A549 (cell line): Measurements from ENCODE around the gene PDCD4. TPM values are rescaled to one million over a fixed set of nuclear protein-coding genes. Genes with fewer than 3 reads are reported as not detected.

Experiments
- ATAC-seq, 2 experiments: fragments of 200-7000 bp in 1 of 2; fragments of >200 bp in 1 of 2; cut with Nextera tagmentation in 1 of 2; cut with Tn5 transposase in 1 of 2; 3 replicates each; pipeline versions ENCODE4 v1.8.0 to v1.9.1; 2018 to 2020; ENCODE audit warnings: mild to moderate bottlenecking in 1 of 2, moderate library complexity in 1 of 2
- CTCF ChIA-PET: fragments of 300-600 bp; sonication (Branson Sonifier 250); formaldehyde crosslinking; extraction: SDS; loops from one replicate; lab custom pipeline; 2021; ENCODE audit warnings: antibody characterized with exemption, inconsistent platforms; lab: Yijun Ruan, JAX
- POLR2A ChIA-PET: fragments of 350-600 bp; formaldehyde crosslinking; extraction: SDS; loops from one replicate; lab custom pipeline; 2021; ENCODE audit warnings: antibody characterized with exemption, inconsistent platforms; lab: Yijun Ruan, JAX
- DNase-seq, 2 experiments: peaks; one replicate each; pipeline versions ENCODE4 v3.0.0 to v3.0.0-alpha.2; 2011 to 2016; ENCODE audit warnings: low read depth in 1 of 2, low spot score in 1 of 2
- FAIRE-seq: peaks from 2 replicates; lab custom pipeline; 2011; peaks lifted over from hg19 to GRCh38; lab: Jason Lieb, UNC
- H3K27ac ChIP-seq, 2 experiments: fragments of >200 bp; sonication (Bioruptor Twin); formaldehyde crosslinking; 3 replicates each; pipeline ENCODE4 v1.5.1; 2016 to 2017
- H3K4me1 ChIP-seq: fragments of >200 bp; sonication (Bioruptor Twin); formaldehyde crosslinking; 3 replicates; pipeline ENCODE4 v1.6.1; 2016
- H3K4me2 ChIP-seq: fragments of >200 bp; sonication (Bioruptor Twin); formaldehyde crosslinking; 3 replicates; pipeline ENCODE4 v1.6.1; 2016
- H3K4me3 ChIP-seq: fragments of >200 bp; sonication (Bioruptor Twin); formaldehyde crosslinking; 3 replicates; pipeline ENCODE4 v1.5.1; 2016
- H3K9me3 ChIP-seq: fragments of >200 bp; sonication (Bioruptor Twin); formaldehyde crosslinking; 3 replicates; pipeline ENCODE4 v1.6.1; 2016
- ATOH8 ChIP-seq: fragments of 250-450 bp; sonication (Bioruptor Pico); IDR thresholded peaks from 2 replicates; pipeline ENCODE4 v1.5.0; 2020; ENCODE audit warnings: low read depth, mild to moderate bottlenecking, moderate library complexity
- BCL3 ChIP-seq: fragments of >200 bp; sonication (Bioruptor Twin); formaldehyde crosslinking; IDR thresholded peaks from 3 replicates; pipeline ENCODE4 v1.6.1; 2016
- CEBPB ChIP-seq, 2 experiments: fragments of >200 bp in 1 of 2; sonication (Bioruptor Twin) in 1 of 2; formaldehyde crosslinking in 1 of 2; IDR thresholded peaks; 2 replicates each; pipeline ENCODE4 v1.6.1; 2012 to 2016
- EHMT2 ChIP-seq: fragments of 200-600 bp; sonication (generic); IDR thresholded peaks from 2 replicates; pipeline ENCODE4 v1.6.1; 2016; ENCODE audit warnings: antibody characterized with exemption, low read depth, mild to moderate bottlenecking, moderate library complexity
- ELK1 ChIP-seq: fragments of 150-350 bp; IDR thresholded peaks from 2 replicates; pipeline ENCODE4 v1.6.1; 2014; ENCODE audit warnings: low read depth, mild to moderate bottlenecking, low read length
- FOSL2 ChIP-seq, 2 experiments: fragments of 450-650 bp in 1 of 2; fragments of >200 bp in 1 of 2; sonication (Bioruptor Twin) in 1 of 2; formaldehyde crosslinking; IDR thresholded peaks; 2 replicates each; pipeline versions ENCODE4 v1.5.0 to v1.6.1; 2016 to 2020; ENCODE audit warnings: mild to moderate bottlenecking in 1 of 2, moderate library complexity in 1 of 2
- FOXS1 ChIP-seq: fragments of 250-450 bp; sonication (Bioruptor Pico); IDR thresholded peaks from 2 replicates; pipeline ENCODE4 v1.5.0; 2020; ENCODE audit warnings: mild to moderate bottlenecking, moderate library complexity
- GATA3 ChIP-seq: IDR thresholded peaks from 2 replicates; pipeline ENCODE4 v1.6.1; 2012; ENCODE audit warnings: borderline replicate concordance
- HES2 ChIP-seq: fragments of >200 bp; sonication (Bioruptor Twin); formaldehyde crosslinking; IDR thresholded peaks from 2 replicates; pipeline ENCODE4 v1.6.1; 2016
- HEYL ChIP-seq: fragments of 250-450 bp; sonication (Bioruptor Pico); IDR thresholded peaks from 2 replicates; pipeline ENCODE4 v1.8.0; 2021; ENCODE audit warnings: mild to moderate bottlenecking, moderate library complexity
- JUN ChIP-seq, 2 experiments: fragments of >200 bp; sonication (Bioruptor Twin); formaldehyde crosslinking; IDR thresholded peaks; 2 replicates in 1 of 2; 3 replicates in 1 of 2; pipeline ENCODE4 v1.6.1; 2016 to 2017
- JUNB ChIP-seq: fragments of >200 bp; sonication (Bioruptor Twin); formaldehyde crosslinking; IDR thresholded peaks from 2 replicates; pipeline ENCODE4 v1.6.1; 2016
- KDM5A ChIP-seq: fragments of 200-600 bp; sonication (generic); IDR thresholded peaks from 2 replicates; pipeline ENCODE4 v1.6.1; 2016; ENCODE audit warnings: antibody characterized with exemption, mild to moderate bottlenecking
- MAZ ChIP-seq: fragments of 150-350 bp; IDR thresholded peaks from 2 replicates; pipeline ENCODE4 v1.6.1; 2014; ENCODE audit warnings: antibody characterized with exemption, low read depth, low read length, borderline replicate concordance
- MYC ChIP-seq: IDR thresholded peaks from 2 replicates; pipeline ENCODE4 v1.6.1; 2012; ENCODE audit warnings: mild to moderate bottlenecking, inconsistent platforms, low read length, improper control_type of control experiment, borderline replicate concordance
- NFE2L2 ChIP-seq: fragments of 150-350 bp; conservative IDR thresholded peaks from 2 replicates; pipeline ENCODE4 v1.6.1; 2014; ENCODE audit warnings: low read length
- POLR2AphosphoS2 ChIP-seq: conservative IDR thresholded peaks from 2 replicates; pipeline ENCODE4 v1.6.1; 2012; ENCODE audit warnings: low read length, improper control_type of control experiment, inconsistent platforms
- RFX5 ChIP-seq: fragments of 450-650 bp; IDR thresholded peaks from 2 replicates; pipeline ENCODE4 v1.7.1; 2014; ENCODE audit warnings: antibody characterized with exemption, mild to moderate bottlenecking, moderate library complexity
- SREBF2 ChIP-seq: fragments of 450-650 bp; IDR thresholded peaks from 2 replicates; pipeline ENCODE4 v1.6.1; 2014; ENCODE audit warnings: mild to moderate bottlenecking, moderate library complexity
- WGBS: methylation state at CpG from one replicate; pipeline ENCODE4 v1.1.6; 2017; ENCODE audit errors: missing lambda C conversion rate; 5-methylcytosine and 5-hydroxymethylcytosine counted together
- polyA plus RNA-seq, 4 experiments: library from polyadenylated mRNA; depleted of rRNA in 3 of 4; stranded (reverse); fragments of >200 nt; fragmentation: RNase III in 1 of 4; extraction: RNeasy Plus Mini Kit Qiagen cat#74134 plus additional on column Dnase treatment in 1 of 4; gene quantifications; 2 replicates in 3 of 4; 3 replicates in 1 of 4; pipeline ENCODE4 v1.2.3, GENCODE V29; 2011 to 2017

PDCD4 gene
- polyA plus RNA-seq, 2 of the 4 experiments (the other 2 are of a cell fraction) = 42.7 to 71.4 TPM

- no peak for DNase-seq
- ChIA-PET CTCF (interaction anchor here (0.9 to 1.1 kb wide), 4 partner anchors 21 to 156 kb away, joined by 3 to 4 read pairs (median 3); no protein-coding TSS in a partner anchor), POLR2A (no interaction called here)
- no peak for FAIRE-seq
- no peaks in the 10 kb centered on the region for H3K9me3 ChIP-seq
- H3K4me2 ChIP-seq = no peak overlapping the region
- ATAC-seq = no peak
- WGBS = 32% methylated on average over 2 of the region's 2 CpGs
- 0 out of 3 replicates have a peak, but pooled peaks cover 3% of the 10 kb centered on the region for H3K4me1 ChIP-seq
- TF ChIP-seq RFX5 = no peak
- no peak for TF ChIP-seq JUNB
- no peak for TF ChIP-seq KDM5A
- TF ChIP-seq HES2 = no peak
- no peak for TF ChIP-seq GATA3
- no peak for TF ChIP-seq SREBF2
- no peak for TF ChIP-seq FOXS1 (CRISPR knock-in tag)
- TF ChIP-seq JUN (IDR thresholded peaks at IDR 0.05) = no peak
- TF ChIP-seq EHMT2 = no peak
- no peak for TF ChIP-seq ELK1
- no peak for TF ChIP-seq HEYL
- TF ChIP-seq POLR2AphosphoS2 = no peak
- no peak for TF ChIP-seq FOSL2 (IDR thresholded peaks at IDR 0.05)
- TF ChIP-seq FOSL2 (CRISPR knock-in tag; IDR thresholded peaks at IDR 0.05) = no peak
- TF ChIP-seq NFE2L2 = no peak
- TF ChIP-seq CEBPB (IDR thresholded peaks at IDR 0.05) = no peak
- H3K4me3 ChIP-seq = no peak overlapping the region
- H3K27ac ChIP-seq = no peak overlapping the region
Observed at GRCh38 chr10:110828525-110828924, 43.2 kb upstream of the PDCD4 start.

GRCh38 chr10:110829721-110830410, 41.9 kb upstream of the PDCD4 start:
- DNase-seq = no peak
- Histone ChIP-seq H3K4me1 (0 out of 3 replicates have a peak, but pooled peaks cover 3% of the 10 kb centered on the region), H3K27ac (no peak overlapping the region), H3K9me3 (no peaks in the 10 kb centered on the region), H3K4me2 (no peak overlapping the region), H3K4me3 (no peak overlapping the region)
- TF ChIP-seq BCL3 = no peak
- TF ChIP-seq POLR2AphosphoS2 = no peak
- no peak for TF ChIP-seq ATOH8
- no peak for TF ChIP-seq MAZ
- no peak for TF ChIP-seq MYC
- ChIA-PET CTCF (no interaction called here), POLR2A (no interaction called here)
- ATAC-seq = no peak
- 71% methylated on average over 10 of the region's 11 CpGs for WGBS
- FAIRE-seq = no peak
